SW 1271 (cell line): Measurements from ENCODE around the gene UTS2.

Source experiments
- DNase-seq, 2 experiments: peaks; one replicate each; lab custom pipeline; 2025; lab: John Stamatoyannopoulos, UW

UTS2 gene

DNA sequence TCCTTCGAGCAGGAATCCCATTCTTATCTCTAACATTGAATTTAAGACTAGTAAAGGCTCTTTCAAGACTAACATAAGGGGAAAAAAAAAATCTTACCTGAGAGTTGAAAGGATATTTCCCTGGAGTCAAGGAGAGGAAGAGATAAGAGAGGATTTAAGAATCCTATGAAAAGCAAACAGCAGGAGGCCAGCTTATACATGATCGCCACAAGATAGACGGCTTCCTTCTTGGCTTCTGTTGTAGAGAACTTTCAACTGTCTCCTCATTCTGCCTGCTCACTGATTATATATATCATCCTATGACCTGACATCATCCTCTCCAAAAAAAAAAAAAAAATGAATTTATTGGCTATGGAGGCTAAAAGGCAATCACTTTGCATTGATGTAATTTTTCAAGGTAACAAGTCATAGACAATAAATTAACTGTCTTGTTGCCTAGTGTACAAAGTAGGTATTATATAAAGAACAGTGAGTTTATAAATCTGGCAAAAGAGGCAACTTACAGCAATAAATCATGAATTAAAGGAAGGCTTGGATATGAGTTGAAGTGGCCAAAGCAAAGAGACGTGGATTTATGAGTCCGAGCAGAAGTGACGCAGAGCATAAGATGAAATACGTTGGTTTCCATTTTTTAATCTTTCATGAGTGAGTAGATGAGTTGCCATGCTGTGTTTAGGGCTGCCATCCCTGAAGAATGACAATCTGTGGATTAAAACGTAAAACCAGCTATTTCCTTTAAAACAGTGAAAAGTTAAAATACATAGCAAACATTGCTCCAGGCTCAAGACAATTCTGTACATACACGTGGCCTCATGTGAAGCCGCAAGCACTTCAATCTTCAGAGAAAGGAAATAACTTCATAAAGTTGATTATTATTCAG is at the start of gene UTS2:
Gene UTS2 (minus strand): TSS at position 262 of the 880 bp plus-strand sequence. CDS start 62 bp downstream, at position 200.
- no peak for DNase-seq

DNA sequence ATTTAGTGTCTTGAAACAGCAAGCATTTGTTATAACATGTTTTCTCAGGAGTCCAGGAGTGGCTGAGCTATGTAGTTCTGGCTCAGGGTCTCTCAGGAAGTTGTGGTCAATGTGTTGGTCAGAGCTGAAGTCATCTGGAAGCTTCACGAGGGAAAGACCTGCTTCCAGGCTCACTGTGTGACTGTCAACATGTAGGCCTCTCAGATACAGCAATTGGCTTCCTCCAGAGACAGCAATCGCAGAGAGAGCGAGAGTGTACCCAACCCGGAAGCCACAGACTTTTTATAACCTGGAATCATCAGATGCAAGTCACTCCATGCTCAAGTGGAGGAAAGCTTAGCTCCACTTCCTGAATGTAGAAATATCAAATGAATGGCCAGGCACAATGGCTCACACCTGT is 46.9 kb upstream of the UTS2 start:
- DNase-seq: no peak

GRCh38 chr1:7898962-7899361 is 46.1 kb upstream of the UTS2 start:
- no peak for DNase-seq

DNA sequence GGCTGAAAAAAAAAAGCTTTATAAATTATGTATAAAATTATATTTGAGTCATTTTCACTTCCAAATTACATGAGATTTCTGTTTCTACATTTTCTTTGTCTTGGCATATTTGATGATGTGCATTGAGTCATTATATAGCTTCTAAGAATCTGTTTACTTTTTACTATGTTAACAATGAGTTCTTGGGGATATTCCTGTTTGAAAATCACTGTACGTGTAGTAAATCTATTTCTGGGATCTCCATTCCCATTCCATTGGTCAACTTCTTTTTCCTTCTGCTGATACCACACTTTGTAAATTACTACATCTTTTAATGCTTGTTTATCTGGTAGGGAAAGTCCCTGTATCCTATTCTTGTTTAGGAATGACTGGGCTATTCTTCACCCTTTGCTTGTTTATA is 44.1 kb upstream of the UTS2 start:
- DNase-seq: no peak

DNA sequence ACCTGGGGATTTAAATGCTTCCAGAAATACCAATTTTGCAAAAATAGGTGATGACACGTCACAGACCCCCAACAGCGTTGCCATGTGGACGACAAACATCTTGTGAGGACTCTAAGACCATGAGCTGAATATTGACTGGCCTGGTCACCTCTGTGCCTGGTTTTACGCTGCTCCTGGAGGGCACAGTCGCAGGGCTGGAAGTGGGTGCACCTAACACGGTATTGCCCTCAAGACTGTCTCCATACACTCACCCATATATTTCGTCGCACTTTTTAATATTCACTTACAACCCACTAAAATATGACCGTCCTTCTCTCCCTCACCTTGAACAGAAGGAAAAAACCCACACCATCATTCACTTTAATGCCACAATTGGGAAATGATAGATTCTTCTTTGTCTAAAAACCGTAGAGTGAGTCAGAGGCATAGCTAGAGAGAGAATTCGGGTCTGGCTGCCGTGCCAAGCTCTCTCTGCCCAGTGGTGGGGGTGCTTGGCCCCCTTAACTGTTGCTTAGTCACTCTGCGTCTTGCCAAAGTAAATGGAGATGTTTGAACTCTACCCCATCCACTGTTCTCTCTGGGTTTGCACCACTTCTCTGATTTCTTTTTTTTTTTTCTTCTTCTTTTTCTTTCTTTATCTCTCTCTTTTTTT is 40.8 kb upstream of the UTS2 start:
- no peak for DNase-seq

GRCh38 chr1:7891804-7892203 is 38.9 kb upstream of the UTS2 start:
- no peak for DNase-seq

DNA sequence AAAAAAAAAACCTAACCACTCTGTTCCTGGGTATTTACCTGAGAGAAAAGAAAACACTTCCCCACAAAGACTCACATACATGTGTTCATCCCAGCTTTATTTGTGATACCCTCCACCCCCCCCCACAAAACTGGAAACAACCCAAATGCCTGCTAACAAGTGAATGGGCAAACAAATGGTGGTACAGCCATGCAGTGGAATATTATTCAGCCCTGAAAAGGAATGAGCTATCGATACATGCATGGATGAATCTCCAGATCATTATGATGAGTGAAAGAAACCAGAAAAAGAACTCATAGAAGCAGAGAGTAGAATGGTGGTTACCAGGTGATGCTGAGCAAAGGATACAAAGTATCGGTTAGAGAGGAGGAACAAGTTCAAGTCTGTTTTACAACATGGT is 38.0 kb upstream of the UTS2 start:
- DNase-seq: no peak

DNA sequence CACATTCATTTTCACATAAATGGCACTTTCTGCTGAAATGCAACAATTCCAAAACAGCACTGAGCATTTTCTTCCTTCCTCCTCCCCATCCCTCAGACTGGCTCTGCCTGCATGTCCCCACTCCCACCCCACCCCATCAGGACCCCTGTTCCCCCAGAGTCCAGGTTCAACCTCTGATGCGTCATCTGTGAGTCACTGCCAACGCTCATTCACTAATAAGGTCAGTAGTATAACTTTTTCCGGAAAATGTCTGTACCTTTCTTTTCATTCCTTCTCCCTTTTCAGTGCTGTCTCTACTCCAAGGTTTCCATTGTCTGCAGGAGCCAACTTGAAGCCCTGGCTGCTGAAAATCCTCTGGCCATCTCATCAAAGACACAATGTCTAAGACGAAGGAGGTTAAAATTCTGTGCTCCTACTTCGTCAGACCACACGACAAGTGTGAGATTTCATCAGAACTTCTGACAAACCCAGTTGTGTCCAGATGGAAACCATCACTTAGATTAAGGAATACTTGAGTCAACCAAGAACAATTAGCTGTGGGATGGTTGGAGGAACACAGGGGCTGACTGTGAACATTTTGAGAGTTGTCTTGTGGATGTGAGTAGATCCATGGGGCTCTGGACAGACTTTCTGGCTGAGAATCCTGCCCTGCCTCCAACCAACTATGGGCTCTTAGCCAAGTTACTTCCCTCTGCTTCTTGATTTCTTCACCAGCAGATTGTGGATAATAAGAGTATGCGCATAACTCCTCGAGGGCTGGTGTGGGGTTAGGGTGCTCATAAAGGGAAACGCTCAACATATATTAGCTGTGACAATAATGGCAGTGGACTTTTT is 35.6 kb upstream of the UTS2 start:
- DNase-seq: no peak

DNA sequence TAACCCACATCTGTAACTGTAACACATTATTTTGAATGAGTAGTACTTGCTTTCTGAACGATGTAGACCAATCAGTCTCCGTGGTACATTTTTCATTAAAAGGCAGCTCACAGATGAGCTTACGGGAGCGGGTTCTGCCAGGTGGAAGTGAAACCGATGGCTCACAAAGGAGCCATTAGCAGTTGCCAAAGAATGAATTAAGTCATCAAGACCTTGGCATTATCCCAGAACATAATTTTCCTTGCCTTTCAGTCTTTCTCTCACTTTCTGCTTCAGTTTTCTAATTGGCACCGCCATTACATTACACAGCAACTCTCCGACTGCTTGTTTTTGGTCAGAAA is 33.5 kb upstream of the UTS2 start:
- DNase-seq: no peak

- no peak for DNase-seq
Observed at GRCh38 chr1:7885513-7886404, 32.9 kb upstream of the UTS2 start.

DNA sequence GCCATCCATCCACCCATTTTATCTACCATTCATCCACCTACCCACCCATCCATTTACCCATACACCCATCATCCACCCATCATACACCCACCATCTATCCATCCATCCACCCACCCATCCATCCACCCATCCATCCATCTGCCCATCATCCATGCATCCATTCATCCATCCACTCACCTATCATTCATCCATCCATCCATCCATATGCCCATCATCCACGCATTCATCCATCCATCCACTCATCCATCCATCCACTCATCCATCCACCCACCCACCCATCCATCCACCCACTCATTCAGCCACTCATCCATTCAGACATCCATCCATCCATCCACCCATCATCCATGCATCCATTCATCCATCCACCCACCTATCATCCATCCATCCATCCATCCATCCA is 31.9 kb upstream of the UTS2 start:
- DNase-seq: no peak

DNA sequence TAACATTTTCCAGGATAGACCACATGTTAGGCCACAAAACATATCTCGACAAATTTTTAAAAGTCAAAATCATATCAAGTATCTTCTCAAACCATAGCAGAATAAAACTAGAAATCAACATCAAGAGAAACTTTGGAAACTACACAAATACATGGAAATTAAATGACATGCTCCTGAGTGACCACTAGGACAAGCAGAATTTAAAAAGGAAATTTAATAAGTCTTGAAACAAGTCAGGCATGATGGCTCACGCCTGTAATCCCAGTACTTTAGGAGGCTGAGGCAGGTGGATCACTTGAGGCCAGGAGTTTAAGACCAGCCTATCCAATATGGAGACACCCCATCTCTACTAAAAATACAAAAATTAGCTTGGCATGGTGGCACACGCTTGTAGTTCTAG is 26.4 kb upstream of the UTS2 start:
- no peak for DNase-seq

DNA sequence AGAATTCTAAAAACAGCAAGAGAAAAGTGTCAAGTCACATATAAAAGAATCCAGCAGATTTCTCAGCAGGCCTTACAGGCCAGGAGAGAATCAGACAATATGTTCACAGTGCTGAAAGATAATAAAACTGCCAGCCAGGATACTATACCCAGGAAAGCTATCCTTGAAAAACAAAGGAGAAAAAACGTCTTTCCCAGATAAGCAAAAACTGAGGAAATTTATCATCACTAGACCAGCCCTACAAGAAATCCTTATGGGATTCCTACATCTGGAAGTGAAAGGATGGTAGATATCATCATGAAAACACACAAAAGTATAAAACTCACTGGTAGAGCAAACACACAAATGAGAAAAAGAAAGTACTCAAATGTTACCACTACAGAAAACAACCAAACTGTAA is 25.2 kb upstream of the UTS2 start:
- no peak for DNase-seq

- DNase-seq: no peak
Observed at GRCh38 chr1:7873801-7874795, 21.2 kb upstream of the UTS2 start.

DNA sequence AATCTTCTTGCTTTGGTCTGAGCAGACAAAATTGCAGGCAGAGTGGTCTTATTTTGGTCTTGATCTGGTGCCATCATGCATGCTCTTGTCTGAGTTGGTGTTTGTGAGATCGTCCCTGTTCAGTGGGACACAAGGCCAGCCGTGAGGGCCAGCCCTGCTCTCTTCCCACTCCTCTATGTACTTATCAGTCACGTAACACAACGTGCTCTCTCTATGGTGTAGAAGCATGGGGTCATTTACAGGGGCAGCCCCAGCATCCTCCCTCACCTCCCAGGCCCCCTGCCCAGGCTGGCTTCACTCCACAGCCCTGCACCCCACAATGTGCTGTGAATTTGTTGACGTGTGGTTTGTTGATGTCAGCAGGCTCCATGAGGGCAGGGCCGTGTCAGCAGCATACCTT is 18.3 kb upstream of the UTS2 start:
- no peak for DNase-seq

GRCh38 chr1:7869136-7869920 is 16.5 kb upstream of the UTS2 start:
- DNase-seq: no peak

GRCh38 chr1:7868070-7868780 is 15.4 kb upstream of the UTS2 start:
- DNase-seq: no peak

- no peak for DNase-seq
Observed at GRCh38 chr1:7865978-7866377, 13.1 kb upstream of the UTS2 start.

DNA sequence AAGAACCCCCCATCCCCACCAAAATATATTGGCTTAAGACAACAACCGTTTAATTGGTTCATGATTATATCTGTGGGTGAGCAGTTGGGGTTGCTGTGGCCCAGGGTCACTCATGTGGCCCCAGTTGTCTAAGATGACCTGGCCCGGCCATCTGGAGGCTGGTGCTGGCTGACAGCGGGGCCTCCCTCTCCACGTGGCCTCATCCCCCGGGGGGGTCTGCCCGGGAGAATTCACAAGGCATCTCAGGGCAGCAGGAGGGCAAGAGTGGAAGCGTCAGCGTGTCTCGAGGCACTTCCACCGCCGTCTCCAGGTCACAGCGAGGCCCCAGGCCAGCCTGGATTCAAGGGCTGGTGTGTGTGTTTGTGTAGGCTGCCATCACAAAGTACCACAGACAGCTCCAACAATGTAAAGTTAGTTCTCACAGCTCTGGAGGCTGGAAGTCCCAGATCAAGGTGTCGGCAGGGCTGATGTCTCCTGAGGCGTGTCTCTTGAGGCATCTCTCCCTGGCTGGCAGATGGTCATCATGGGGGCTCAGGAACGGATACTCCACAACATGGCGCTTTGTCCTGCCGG is 11.0 kb upstream of the UTS2 start:
- no peak for DNase-seq
